Ovary (tissue), 3 donors: Measurements from ENCODE around the gene SEC16A.

Experiments used
- POLR2A ChIP-seq: fragments of 450-650 bp; IDR thresholded peaks from one replicate; pipeline ENCODE4 v1.6.1; 2017; ENCODE audit warnings: antibody characterized with exemption, mild to moderate bottlenecking, moderate library complexity
- TF ChIP-seq, protein P1 (sequence below), 3 donors: fragments of 450-650 bp in 2 of 3; fragments of 200-600 bp in 1 of 3; IDR thresholded peaks; one replicate each; pipeline versions ENCODE4 v1.5.1 to v1.8.0; 2016 to 2022; ENCODE audit warnings: antibody characterized with exemption in 3 of 3, mild to moderate bottlenecking in 1 of 3
- donor health status: DM: no; HTN: no; CAD: no.

DNA sequence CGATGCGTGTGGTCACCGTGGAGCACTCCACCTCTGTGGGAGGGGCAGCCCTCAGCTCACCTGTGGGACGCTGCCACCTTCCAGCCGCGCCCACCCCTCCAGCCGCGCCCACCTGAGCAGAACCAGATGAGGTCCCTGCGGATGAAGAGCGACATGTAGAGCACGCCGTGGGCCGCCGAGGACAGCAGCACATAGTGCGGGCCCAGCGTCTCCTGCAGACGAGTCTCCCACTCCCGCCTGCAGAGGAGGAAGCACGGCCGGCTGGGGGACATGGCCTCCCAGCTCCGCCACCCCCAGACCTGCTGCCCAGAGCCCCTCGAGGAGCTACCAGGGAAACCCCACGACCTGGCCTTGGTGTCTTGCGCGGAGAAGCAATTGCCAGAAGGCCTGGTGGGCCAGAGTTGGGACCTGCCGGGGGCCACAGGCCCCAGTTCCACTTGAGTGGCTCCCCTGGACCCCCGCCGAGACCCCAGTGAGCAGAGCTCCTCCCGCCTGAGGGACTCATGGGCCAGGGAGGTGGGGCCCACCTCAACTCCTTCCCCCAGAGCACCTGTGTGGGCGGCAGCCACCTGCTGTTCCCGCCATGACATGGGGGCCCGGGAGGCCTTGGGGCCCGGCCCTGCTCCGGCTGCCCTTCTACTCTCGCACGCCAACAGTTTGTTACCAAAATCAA, 49.7 kb downstream of the SEC16A start:
- TF ChIP-seq POLR2A = no peak
- TF ChIP-seq, protein P1, sequence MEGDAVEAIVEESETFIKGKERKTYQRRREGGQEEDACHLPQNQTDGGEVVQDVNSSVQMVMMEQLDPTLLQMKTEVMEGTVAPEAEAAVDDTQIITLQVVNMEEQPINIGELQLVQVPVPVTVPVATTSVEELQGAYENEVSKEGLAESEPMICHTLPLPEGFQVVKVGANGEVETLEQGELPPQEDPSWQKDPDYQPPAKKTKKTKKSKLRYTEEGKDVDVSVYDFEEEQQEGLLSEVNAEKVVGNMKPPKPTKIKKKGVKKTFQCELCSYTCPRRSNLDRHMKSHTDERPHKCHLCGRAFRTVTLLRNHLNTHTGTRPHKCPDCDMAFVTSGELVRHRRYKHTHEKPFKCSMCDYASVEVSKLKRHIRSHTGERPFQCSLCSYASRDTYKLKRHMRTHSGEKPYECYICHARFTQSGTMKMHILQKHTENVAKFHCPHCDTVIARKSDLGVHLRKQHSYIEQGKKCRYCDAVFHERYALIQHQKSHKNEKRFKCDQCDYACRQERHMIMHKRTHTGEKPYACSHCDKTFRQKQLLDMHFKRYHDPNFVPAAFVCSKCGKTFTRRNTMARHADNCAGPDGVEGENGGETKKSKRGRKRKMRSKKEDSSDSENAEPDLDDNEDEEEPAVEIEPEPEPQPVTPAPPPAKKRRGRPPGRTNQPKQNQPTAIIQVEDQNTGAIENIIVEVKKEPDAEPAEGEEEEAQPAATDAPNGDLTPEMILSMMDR (IDR thresholded peaks at IDR 0.05) = no peak
